ENCODE data around the gene EPHA2.

The EPHA2 gene

DNA sequence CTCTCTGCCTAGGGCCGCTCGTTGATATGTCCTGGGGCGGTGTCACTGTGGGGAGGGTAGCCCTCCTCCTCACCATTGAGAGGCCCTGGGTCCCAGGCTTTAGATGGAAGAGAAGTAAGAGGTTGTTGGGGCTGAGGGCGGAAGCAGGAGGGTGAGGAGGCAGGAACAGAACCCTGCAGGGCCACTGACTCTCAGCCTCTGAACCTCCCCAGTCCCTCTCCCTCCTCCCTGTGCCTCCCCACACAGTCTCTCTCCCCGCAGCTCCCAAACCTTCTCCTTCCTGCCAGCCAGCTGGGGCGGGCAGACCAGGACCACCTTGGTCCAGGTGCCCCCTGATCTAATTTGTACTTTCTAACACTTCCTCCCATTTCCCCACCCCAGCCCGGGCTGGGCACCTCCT is 68.1 kb downstream of the EPHA2 start:
- TF ChIP-seq TAF1 (IDR thresholded peaks at IDR 0.05; ENCODE audit: borderline replicate concordance, insufficient read depth, low read length) (no peak), FOXP2 (optimal IDR thresholded peaks at IDR 0.05; ENCODE audit: borderline replicate concordance, extremely low read depth, extremely low read length, insufficient read depth) (no peak), POLR2AphosphoS5 (IDR thresholded peaks at IDR 0.05; ENCODE audit: low read depth, low read length) (no peak)

DNA sequence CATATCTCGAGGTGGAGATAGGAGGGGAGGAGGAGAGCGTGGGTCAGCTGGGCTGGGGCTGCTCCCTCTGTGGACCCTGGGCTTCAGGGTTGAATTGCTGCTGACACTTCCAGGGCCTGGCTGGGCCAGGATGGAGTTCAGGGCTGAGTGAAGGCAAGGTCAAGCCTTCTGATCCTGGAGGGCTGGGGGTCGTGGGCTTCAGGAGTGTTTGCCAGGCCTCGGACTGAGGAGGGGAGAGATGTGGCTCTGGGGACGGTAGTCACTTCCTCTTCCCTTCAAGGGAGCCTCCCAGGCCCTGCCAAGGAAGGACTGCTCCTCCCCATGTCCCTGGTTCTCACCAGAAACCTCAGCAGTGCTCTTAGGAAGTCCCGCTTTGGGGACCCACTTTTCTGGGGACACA is 70.3 kb downstream of the EPHA2 start:
- TF ChIP-seq SIN3A (IDR thresholded peaks at IDR 0.05; ENCODE audit: borderline replicate concordance, insufficient read depth, low read length) (no peak), FOXP2 (optimal IDR thresholded peaks at IDR 0.05; ENCODE audit: borderline replicate concordance, extremely low read depth, extremely low read length, insufficient read depth) (no peak), TAF1 (IDR thresholded peaks at IDR 0.05; ENCODE audit: borderline replicate concordance, insufficient read depth, low read length) (no peak)

DNA sequence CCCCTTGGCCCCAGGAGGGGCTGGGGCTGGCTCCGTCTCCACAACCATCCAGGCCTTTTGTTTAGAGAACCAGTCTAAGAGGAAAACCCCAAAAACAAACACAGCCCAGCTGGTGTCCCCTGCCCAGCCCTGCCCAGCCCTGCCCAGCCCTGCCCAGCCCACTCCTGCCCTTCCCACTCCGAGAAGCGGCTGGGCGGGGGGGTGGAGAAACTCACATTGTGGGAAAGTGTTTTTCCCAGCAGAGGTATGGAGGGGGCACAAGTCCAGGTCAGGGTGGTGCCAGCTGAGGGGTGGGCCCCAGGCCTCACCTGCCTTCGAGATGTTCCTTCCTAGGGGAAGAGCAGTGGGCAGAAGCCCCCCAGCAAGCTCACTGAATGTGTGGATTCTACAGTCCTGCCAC is 72.4 kb downstream of the EPHA2 start:
- TF ChIP-seq TAF1 (IDR thresholded peaks at IDR 0.05; ENCODE audit: borderline replicate concordance, insufficient read depth, low read length) (no peak), POLR2AphosphoS5 (IDR thresholded peaks at IDR 0.05; ENCODE audit: low read depth, low read length) (no peak), FOXP2 (optimal IDR thresholded peaks at IDR 0.05; ENCODE audit: borderline replicate concordance, extremely low read depth, extremely low read length, insufficient read depth) (no peak), SIN3A (IDR thresholded peaks at IDR 0.05; ENCODE audit: borderline replicate concordance, insufficient read depth, low read length) (no peak)
- TF ChIP-seq, protein P1, sequence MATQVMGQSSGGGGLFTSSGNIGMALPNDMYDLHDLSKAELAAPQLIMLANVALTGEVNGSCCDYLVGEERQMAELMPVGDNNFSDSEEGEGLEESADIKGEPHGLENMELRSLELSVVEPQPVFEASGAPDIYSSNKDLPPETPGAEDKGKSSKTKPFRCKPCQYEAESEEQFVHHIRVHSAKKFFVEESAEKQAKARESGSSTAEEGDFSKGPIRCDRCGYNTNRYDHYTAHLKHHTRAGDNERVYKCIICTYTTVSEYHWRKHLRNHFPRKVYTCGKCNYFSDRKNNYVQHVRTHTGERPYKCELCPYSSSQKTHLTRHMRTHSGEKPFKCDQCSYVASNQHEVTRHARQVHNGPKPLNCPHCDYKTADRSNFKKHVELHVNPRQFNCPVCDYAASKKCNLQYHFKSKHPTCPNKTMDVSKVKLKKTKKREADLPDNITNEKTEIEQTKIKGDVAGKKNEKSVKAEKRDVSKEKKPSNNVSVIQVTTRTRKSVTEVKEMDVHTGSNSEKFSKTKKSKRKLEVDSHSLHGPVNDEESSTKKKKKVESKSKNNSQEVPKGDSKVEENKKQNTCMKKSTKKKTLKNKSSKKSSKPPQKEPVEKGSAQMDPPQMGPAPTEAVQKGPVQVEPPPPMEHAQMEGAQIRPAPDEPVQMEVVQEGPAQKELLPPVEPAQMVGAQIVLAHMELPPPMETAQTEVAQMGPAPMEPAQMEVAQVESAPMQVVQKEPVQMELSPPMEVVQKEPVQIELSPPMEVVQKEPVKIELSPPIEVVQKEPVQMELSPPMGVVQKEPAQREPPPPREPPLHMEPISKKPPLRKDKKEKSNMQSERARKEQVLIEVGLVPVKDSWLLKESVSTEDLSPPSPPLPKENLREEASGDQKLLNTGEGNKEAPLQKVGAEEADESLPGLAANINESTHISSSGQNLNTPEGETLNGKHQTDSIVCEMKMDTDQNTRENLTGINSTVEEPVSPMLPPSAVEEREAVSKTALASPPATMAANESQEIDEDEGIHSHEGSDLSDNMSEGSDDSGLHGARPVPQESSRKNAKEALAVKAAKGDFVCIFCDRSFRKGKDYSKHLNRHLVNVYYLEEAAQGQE (IDR thresholded peaks at IDR 0.05; ENCODE audit: insufficient read depth in 1 of 2, low read depth in 2 of 2, low read length in 2 of 2), result no peak

DNA sequence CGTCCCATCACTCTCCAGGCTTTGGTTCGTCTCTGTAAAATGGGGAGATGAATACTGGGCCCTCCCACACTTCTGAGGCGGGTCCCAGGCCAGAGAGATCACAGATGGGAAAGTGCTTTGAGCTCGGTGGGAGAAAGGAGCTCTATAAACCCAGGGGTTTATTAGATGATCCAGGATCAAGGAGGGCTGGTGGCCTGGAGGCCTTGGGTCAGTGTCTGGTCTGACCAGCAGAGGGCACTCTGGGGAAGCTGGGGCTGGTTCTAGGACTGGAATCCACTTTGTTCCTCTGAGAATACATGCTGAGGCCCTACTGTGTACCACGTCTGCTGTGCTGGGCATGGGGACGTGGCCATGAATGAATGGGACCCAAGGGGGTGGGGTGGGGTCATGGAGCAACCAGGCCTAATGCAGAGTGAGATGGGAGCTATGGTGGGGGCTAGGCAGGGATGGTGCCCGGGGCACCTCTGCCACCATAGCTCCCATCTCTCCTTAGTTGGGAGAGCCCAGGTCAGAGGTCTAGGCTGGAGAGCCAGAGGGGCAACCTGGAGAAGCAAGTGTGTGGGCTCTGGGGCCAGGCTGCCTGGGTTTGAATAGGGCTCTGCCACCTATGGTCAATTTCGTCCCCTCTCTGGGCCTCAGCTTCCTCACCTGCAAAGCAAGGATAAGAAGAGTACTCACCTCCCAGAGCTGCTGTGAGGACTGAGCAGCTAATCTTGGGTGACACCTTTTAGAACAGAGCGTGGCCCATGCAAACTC is 73.4 kb downstream of the EPHA2 start:
- TF ChIP-seq TAF1 (IDR thresholded peaks at IDR 0.05; ENCODE audit: borderline replicate concordance, insufficient read depth, low read length), result no peak
- TF ChIP-seq FOXP2 (optimal IDR thresholded peaks at IDR 0.05; ENCODE audit: borderline replicate concordance, extremely low read depth, extremely low read length, insufficient read depth), result no peak
- no peak for TF ChIP-seq SIN3A (IDR thresholded peaks at IDR 0.05; ENCODE audit: borderline replicate concordance, insufficient read depth, low read length)
- TF ChIP-seq POLR2AphosphoS5 (IDR thresholded peaks at IDR 0.05; ENCODE audit: low read depth, low read length), result no peak
- TF ChIP-seq, protein P1 (IDR thresholded peaks at IDR 0.05; ENCODE audit: insufficient read depth in 1 of 2, low read depth in 2 of 2, low read length in 2 of 2), result no peak

DNA sequence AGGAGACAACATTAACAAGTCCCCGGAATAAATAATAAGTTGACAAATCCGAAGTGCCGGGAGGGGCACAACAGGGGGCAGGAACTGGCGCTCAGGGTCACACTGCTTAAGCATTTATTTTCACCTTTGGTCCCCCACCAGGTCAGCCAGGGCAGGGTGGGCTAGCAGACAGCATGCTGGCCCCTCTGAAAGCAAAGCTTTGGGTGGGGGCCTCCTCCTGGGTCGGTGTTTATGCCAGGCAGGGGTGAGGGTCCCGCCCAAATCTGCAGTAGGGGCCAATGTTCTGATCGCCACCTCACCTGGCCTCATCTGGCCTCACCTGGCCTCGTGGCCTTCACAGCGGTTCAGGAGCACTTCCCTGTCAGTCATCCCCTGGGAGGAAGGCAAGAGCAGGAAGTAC is 74.2 kb downstream of the EPHA2 start:
- TF ChIP-seq FOXP2 (optimal IDR thresholded peaks at IDR 0.05; ENCODE audit: borderline replicate concordance, extremely low read depth, extremely low read length, insufficient read depth) (no peak), SIN3A (IDR thresholded peaks at IDR 0.05; ENCODE audit: borderline replicate concordance, insufficient read depth, low read length) (no peak), TAF1 (IDR thresholded peaks at IDR 0.05; ENCODE audit: borderline replicate concordance, insufficient read depth, low read length) (no peak), POLR2AphosphoS5 (IDR thresholded peaks at IDR 0.05; ENCODE audit: low read depth, low read length) (no peak)
- TF ChIP-seq, protein P1 (IDR thresholded peaks at IDR 0.05; ENCODE audit: insufficient read depth in 1 of 2, low read depth in 2 of 2, low read length in 2 of 2), result no peak

DNA sequence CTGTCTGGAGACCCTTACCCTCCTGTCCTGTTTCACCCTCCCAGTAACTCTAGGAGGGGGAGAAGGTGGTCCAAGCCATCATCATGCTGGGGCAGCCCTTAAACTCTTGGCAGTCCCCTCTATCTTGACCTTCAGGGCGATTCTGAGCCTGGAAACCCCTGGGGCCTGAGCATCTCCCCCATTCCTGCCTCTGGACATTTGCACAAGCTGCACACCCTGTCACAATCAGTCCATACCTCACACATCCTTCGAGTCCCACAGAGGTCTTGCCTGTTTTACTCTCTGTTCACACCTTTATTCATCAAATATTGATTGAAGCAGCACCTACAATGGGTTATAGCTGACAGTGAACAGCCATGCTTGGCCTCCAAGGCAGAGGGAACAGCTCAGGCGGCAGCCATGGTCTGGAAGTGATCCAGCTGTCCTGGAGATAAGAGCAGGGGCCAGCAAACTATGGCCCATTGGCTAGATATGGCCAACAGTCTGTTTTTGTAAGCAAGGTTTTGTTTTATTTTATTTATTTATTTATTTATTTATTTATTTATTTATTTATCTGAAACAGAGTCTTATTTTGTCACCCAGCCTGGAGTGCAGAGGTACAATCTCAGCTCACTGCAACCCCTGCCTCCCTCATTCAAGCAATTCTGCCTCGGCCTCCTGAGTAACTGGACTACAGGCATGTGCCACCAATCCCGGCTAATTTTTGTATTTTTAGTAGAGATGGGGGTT is 75.3 kb downstream of the EPHA2 start:
- TF ChIP-seq, protein P1 (IDR thresholded peaks at IDR 0.05; ENCODE audit: insufficient read depth in 1 of 2, low read depth in 2 of 2, low read length in 2 of 2), result no peak
- TF ChIP-seq FOXP2 (optimal IDR thresholded peaks at IDR 0.05; ENCODE audit: borderline replicate concordance, extremely low read depth, extremely low read length, insufficient read depth) (no peak), POLR2AphosphoS5 (IDR thresholded peaks at IDR 0.05; ENCODE audit: low read depth, low read length) (no peak), SIN3A (IDR thresholded peaks at IDR 0.05; ENCODE audit: borderline replicate concordance, insufficient read depth, low read length) (no peak), TAF1 (IDR thresholded peaks at IDR 0.05; ENCODE audit: borderline replicate concordance, insufficient read depth, low read length) (no peak)

All from PFSK-1 (cell line).